Suppressor macrophage treated with lipopolysaccharide for 4 hours (primary cell): ENCODE data around the gene TBC1D3I.
"Not testable (repeated sequence)": the region's sequence is repeated elsewhere in the genome, so short reads cannot be mapped to it uniquely, and the experiment has no call there.

Experiments used
- DNase-seq: peaks from one replicate; pipeline ENCODE4 v3.0.0-alpha.2; 2020

TBC1D3I gene

GRCh38 chr17:36264470-36264869 lies at the start of gene TBC1D3I:
TBC1D3I (minus strand) TSS chr17:36264570; CDS start chr17:36262985, 1,585 bp downstream.
- not testable (repeated sequence) for DNase-seq

- DNase-seq: not testable (repeated sequence)
These were observed 30.8 kb upstream of the TBC1D3I start for GRCh38 chr17:36295161-36295560.

GRCh38 chr17:36289965-36290612 lies 25.7 kb upstream of the TBC1D3I start:
- DNase-seq: not testable (repeated sequence)

GRCh38 chr17:36284219-36284618 lies 19.8 kb upstream of the TBC1D3I start:
- not testable (repeated sequence) for DNase-seq

GRCh38 chr17:36283256-36283655 lies 18.9 kb upstream of the TBC1D3I start:
- DNase-seq: not testable (repeated sequence)

- not testable (repeated sequence) for DNase-seq
These were observed 22.3 kb downstream of the TBC1D3I start for GRCh38 chr17:36242046-36242445.

GRCh38 chr17:36229644-36230043 lies 34.7 kb downstream of the TBC1D3I start:
- DNase-seq: not testable (repeated sequence)

GRCh38 chr17:36222967-36223366 lies 41.4 kb downstream of the TBC1D3I start:
- peak; percentile 60 for DNase-seq

GRCh38 chr17:36221581-36222100 lies 42.7 kb downstream of the TBC1D3I start:
- peak; percentile 58 for DNase-seq

GRCh38 chr17:36220737-36221580 lies 43.4 kb downstream of the TBC1D3I start:
- peak; percentile 42 for DNase-seq

GRCh38 chr17:36219556-36219955 lies 44.8 kb downstream of the TBC1D3I start:
- not testable (repeated sequence) for DNase-seq

GRCh38 chr17:36215406-36216308 lies 48.7 kb downstream of the TBC1D3I start:
- DNase-seq: peak; percentile 89

GRCh38 chr17:36214918-36215317 lies 49.5 kb downstream of the TBC1D3I start:
- peak; percentile 41 for DNase-seq

GRCh38 chr17:36213695-36214094 lies 50.7 kb downstream of the TBC1D3I start:
- peak; percentile 23 for DNase-seq

GRCh38 chr17:36212966-36213365 lies 51.4 kb downstream of the TBC1D3I start:
- peak; percentile 83 for DNase-seq

- DNase-seq: no peak
These were observed 52.1 kb downstream of the TBC1D3I start for GRCh38 chr17:36212272-36212605.

- DNase-seq: peak; percentile 96
These were observed 52.7 kb downstream of the TBC1D3I start for GRCh38 chr17:36211484-36212271.

- peak; percentile 93 for DNase-seq
These were observed 53.7 kb downstream of the TBC1D3I start, which contains the start of gene CCL4L2 for GRCh38 chr17:36210439-36211211. CCL4L2 (plus strand) TSS chr17:36211063.

GRCh38 chr17:36209575-36209974 lies 54.8 kb downstream of the TBC1D3I start:
- DNase-seq: no peak

- not testable (repeated sequence) for DNase-seq
These were observed 57.0 kb downstream of the TBC1D3I start for GRCh38 chr17:36207383-36207782.

GRCh38 chr17:36206486-36206821 lies 57.9 kb downstream of the TBC1D3I start:
- peak; percentile 23 for DNase-seq
